Stimulated activated CD4-positive, alpha-beta T cell treated with anti-CD3 and anti-CD28 coated beads, TNF-alpha, amount 100 ng/mL, for 4 hours (primary cell): Measurements from ENCODE around the gene ARHGAP25.

Source experiments
- DNase-seq, 3 experiments: peaks; one replicate each; pipeline ENCODE4 v3.0.0-alpha.2; 2020; ENCODE audit warnings: low read depth in 3 of 3

The ARHGAP25 gene

GRCh38 chr2:68766376-68766845 lies 31.8 kb downstream of the ARHGAP25 start:
- DNase-seq = no peak

- DNase-seq = no peak
Measured at GRCh38 chr2:68767031-68767961, 32.7 kb downstream of the ARHGAP25 start.

- no peak for DNase-seq
Measured at GRCh38 chr2:68767996-68768395, 33.4 kb downstream of the ARHGAP25 start.

GRCh38 chr2:68768461-68768860 lies 33.9 kb downstream of the ARHGAP25 start:
- no peak for DNase-seq

GRCh38 chr2:68768951-68769350 lies 34.3 kb downstream of the ARHGAP25 start:
- no peak for DNase-seq

- DNase-seq = no peak
Measured at GRCh38 chr2:68769586-68770270, 35.1 kb downstream of the ARHGAP25 start.

- DNase-seq = no peak
Measured at GRCh38 chr2:68770271-68771111, 35.9 kb downstream of the ARHGAP25 start.

GRCh38 chr2:68771211-68771751 lies 36.7 kb downstream of the ARHGAP25 start:
- no peak for DNase-seq

- DNase-seq = no peak
Measured at GRCh38 chr2:68772109-68772508, 37.5 kb downstream of the ARHGAP25 start.

GRCh38 chr2:68774569-68775271 lies 40.1 kb downstream of the ARHGAP25 start:
- DNase-seq = no peak

GRCh38 chr2:68775272-68775842 lies 40.7 kb downstream of the ARHGAP25 start:
- DNase-seq = no peak

- no peak for DNase-seq
Measured at GRCh38 chr2:68776124-68776523, 41.5 kb downstream of the ARHGAP25 start.

GRCh38 chr2:68779595-68779994 lies 45.0 kb downstream of the ARHGAP25 start:
- no peak for DNase-seq

GRCh38 chr2:68784188-68784587 lies 49.6 kb downstream of the ARHGAP25 start:
- no peak for DNase-seq

- no peak for DNase-seq
Measured at GRCh38 chr2:68784915-68785314, 50.3 kb downstream of the ARHGAP25 start.

GRCh38 chr2:68787356-68787755 lies 52.7 kb downstream of the ARHGAP25 start:
- DNase-seq = no peak

- no peak for DNase-seq
Measured at GRCh38 chr2:68789603-68790002, 55.0 kb downstream of the ARHGAP25 start.

- no peak for DNase-seq
Measured at GRCh38 chr2:68790600-68790999, 56.0 kb downstream of the ARHGAP25 start.

- DNase-seq = no peak
Measured at GRCh38 chr2:68791914-68792313, 57.3 kb downstream of the ARHGAP25 start.

GRCh38 chr2:68792751-68793150 lies 58.1 kb downstream of the ARHGAP25 start:
- DNase-seq = no peak
